HepG2 (cell line): ENCODE data around the gene NFX1. TPM values are rescaled to one million over a fixed set of nuclear protein-coding genes. Genes with fewer than 3 reads are reported as not detected.

Experiments used
- CBX5 ChIP-seq: sonication (generic); formaldehyde crosslinking; IDR thresholded peaks from 2 replicates; pipeline ENCODE4 v1.4.0; 2020; ENCODE audit warnings: missing genetic modification reagents, borderline replicate concordance
- FOXK1 ChIP-seq: sonication (generic); formaldehyde crosslinking; IDR thresholded peaks from 2 replicates; pipeline ENCODE4 v1.4.0; 2020; ENCODE audit warnings: low read depth, missing genetic modification reagents, borderline replicate concordance
- FOXO1 ChIP-seq: sonication (generic); formaldehyde crosslinking; IDR thresholded peaks from 2 replicates; pipeline ENCODE4 v1.4.0; 2020; ENCODE audit warnings: missing genetic modification reagents
- FOXP4 ChIP-seq: sonication (generic); formaldehyde crosslinking; IDR thresholded peaks from 2 replicates; pipeline ENCODE4 v1.4.0; 2020; ENCODE audit warnings: missing genetic modification reagents
- JARID2 ChIP-seq: sonication (generic); formaldehyde crosslinking; IDR thresholded peaks from 2 replicates; pipeline ENCODE4 v1.8.1; 2023; ENCODE audit warnings: missing genetic modification reagents, inconsistent platforms; ENCODE audit not compliant: insufficient replicate concordance
- MXI1 ChIP-seq: IDR thresholded peaks from 3 replicates; pipeline ENCODE4 v1.6.1; 2012; ENCODE audit warnings: low read depth, low read length, inconsistent platforms, borderline replicate concordance
- NFIC ChIP-seq: IDR thresholded peaks from 2 replicates; pipeline ENCODE4 v1.6.1; 2012; ENCODE audit warnings: mild to moderate bottlenecking, low read length, inconsistent platforms
- NRL ChIP-seq: sonication (generic); formaldehyde crosslinking; IDR thresholded peaks from 2 replicates; pipeline ENCODE4 v1.5.0; 2020; ENCODE audit warnings: missing genetic modification reagents, mild to moderate bottlenecking, moderate library complexity, borderline replicate concordance
- POLR2AphosphoS2 ChIP-seq: IDR thresholded peaks from 2 replicates; pipeline ENCODE4 v1.6.1; 2011; ENCODE audit warnings: low read depth, low read length, improper control_type of control experiment
- RBAK ChIP-seq: sonication (generic); formaldehyde crosslinking; IDR thresholded peaks from 2 replicates; pipeline ENCODE4 v1.5.1; 2020; ENCODE audit warnings: mild to moderate bottlenecking, missing genetic modification reagents
- RBFOX2 ChIP-seq: fragments of 200-400 bp; formaldehyde crosslinking; IDR thresholded peaks from 2 replicates; pipeline ENCODE4 v1.6.1; 2017; ENCODE audit warnings: low read depth, mild to moderate bottlenecking, low read length
- SKIL ChIP-seq: sonication (generic); formaldehyde crosslinking; IDR thresholded peaks from 2 replicates; pipeline ENCODE4 v1.8.0; 2022; ENCODE audit warnings: missing genetic modification reagents, mild to moderate bottlenecking, moderate library complexity, borderline replicate concordance
- SMARCC2 ChIP-seq: fragments of 450-650 bp; IDR thresholded peaks from 2 replicates; pipeline ENCODE4 v1.6.1; 2017; ENCODE audit warnings: antibody characterized with exemption, mild to moderate bottlenecking
- SMC3 ChIP-seq: IDR thresholded peaks from 2 replicates; pipeline ENCODE4 v1.6.1; 2011; ENCODE audit warnings: low read length, improper control_type of control experiment
- SNAPC4 ChIP-seq: sonication (generic); formaldehyde crosslinking; IDR thresholded peaks from 2 replicates; pipeline ENCODE4 v1.4.0; 2020; ENCODE audit warnings: mild to moderate bottlenecking, missing genetic modification reagents
- TEAD3 ChIP-seq: optimal IDR thresholded peaks from 2 replicates; pipeline ENCODE3; 2016; ENCODE audit warnings: borderline replicate concordance
- THAP11 ChIP-seq: IDR thresholded peaks from 2 replicates; pipeline ENCODE4 v1.6.1; 2016; ENCODE audit warnings: missing biosample characterization, missing genetic modification reagents
- ZNF337 ChIP-seq: sonication (generic); formaldehyde crosslinking; IDR thresholded peaks from 2 replicates; pipeline ENCODE4 v1.5.1; 2020; ENCODE audit warnings: missing genetic modification reagents, low read depth, mild to moderate bottlenecking, borderline replicate concordance
- ZNF598 ChIP-seq: sonication (generic); formaldehyde crosslinking; IDR thresholded peaks from 2 replicates; pipeline ENCODE4 v1.5.1; 2020; ENCODE audit warnings: mild to moderate bottlenecking, missing genetic modification reagents, borderline replicate concordance
- polyA plus RNA-seq, 8 experiments: library from polyadenylated mRNA; depleted of rRNA in 3 of 8; stranded (reverse) in 7 of 8; unstranded in 1 of 8; fragments of >200 nt; fragmentation: Illumina TruSeq in 4 of 8; extraction: Trizol in 4 of 8; gene quantifications; 2 replicates each; pipeline versions ENCODE4 v1.2.1 to v1.2.3, GENCODE V29; 2011 to 2016; ENCODE audit warnings: low read depth in 4 of 8, missing spikeins in 1 of 8, mixed read lengths in 1 of 8; ENCODE audit not compliant: insufficient read depth in 1 of 8
- total RNA-seq, 5 experiments: library from RNA; depleted of rRNA; stranded (reverse); fragments of >200 nt; fragmentation: Illumina TruSeq; extraction: Trizol; gene quantifications; 2 replicates each; pipeline ENCODE4 v1.2.3, GENCODE V29; 2016; ENCODE audit warnings: low read depth in 1 of 5
- TF ChIP-seq, protein P1 (sequence below): sonication (generic); formaldehyde crosslinking; IDR thresholded peaks from 2 replicates; pipeline ENCODE4 v1.4.0; 2020; ENCODE audit warnings: mild to moderate bottlenecking, missing genetic modification reagents

The NFX1 gene
- total and polyA plus RNA-seq, 2 of the 13 experiments (the other 11 are each of a cell fraction or from before 2014, with no cell fraction given), result 23.9 to 27.5 TPM

DNA sequence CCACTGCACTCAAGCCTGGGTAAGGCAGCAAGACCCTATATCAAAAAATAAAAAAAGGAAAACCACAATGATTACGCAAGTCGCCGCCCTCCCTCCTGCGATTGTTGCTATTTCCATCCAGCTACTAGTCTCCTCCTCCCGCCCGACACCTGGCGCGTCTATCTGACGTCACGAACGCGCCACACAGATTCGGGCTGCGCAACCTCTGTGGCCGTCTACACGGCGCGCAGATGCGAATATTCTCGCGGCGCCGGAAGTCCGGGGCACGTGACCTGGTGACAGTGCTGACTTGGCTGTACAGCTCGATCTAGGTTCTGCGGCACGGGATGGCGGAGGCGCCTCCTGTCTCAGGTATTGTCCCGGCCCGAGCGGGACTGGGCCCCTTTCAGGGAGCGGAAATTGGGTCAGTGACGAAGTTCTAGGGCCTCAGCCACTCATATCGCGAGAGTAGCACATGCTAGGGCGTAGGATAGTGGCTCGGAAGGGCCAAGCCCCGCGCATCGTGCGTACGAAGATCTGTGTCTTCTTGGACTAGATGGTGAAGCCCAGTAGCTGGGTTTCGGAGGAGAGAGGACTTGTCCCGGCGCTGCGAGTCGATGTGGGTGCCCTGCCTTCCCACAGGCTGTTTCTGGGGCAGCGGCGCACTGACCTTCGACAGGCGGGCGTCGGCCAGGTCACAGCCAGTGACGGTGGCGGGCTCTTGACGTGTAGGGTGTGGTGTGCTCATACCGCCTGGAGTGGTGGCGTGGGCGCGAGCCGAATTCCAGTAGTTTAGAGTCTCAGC, at the start of gene NFX1 (continued):
- TF ChIP-seq SKIL (0 out of 2 replicates have a peak, but pooled peaks have one; percentile 59), ZNF337 (peak; percentile 71; the same call in 1 of the 2 replicates), ZNF598 (CRISPR knock-in tag) (peak; percentile 97; the same call in 1 of the 2 replicates), SMARCC2 (no peak), SMC3 (no peak; the same call in 1 of the 2 replicates), RBAK (CRISPR knock-in tag) (no peak), SNAPC4 (CRISPR knock-in tag) (peak; percentile 85; the same call in 1 of the 2 replicates), CBX5 (CRISPR knock-in tag) (peak; percentile 74; the same call in 1 of the 2 replicates), NRL (peak; percentile 99; the same call in 1 of the 2 replicates), NFIC (no peak), POLR2AphosphoS2 (0 out of 2 replicates have a peak, but pooled peaks have one; percentile 63), MXI1 (peak; percentile 94; the same call in 2 of the 3 replicates), FOXP4 (CRISPR knock-in tag) (peak; percentile 66), THAP11 (CRISPR knock-in tag) (peak; percentile 96), RBFOX2 (peak; percentile 94), JARID2 (CRISPR knock-in tag) (peak; percentile 88), FOXO1 (CRISPR knock-in tag) (peak; percentile 66), TEAD3 (peak; percentile 72), FOXK1 (peak; percentile 98)
- TF ChIP-seq, protein P1, sequence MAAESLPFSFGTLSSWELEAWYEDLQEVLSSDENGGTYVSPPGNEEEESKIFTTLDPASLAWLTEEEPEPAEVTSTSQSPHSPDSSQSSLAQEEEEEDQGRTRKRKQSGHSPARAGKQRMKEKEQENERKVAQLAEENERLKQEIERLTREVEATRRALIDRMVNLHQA, result no peak
